CD4-positive, CD25-positive, alpha-beta regulatory T cell (primary cell): ENCODE results near the gene CYP4A11. TPM values are rescaled to one million over a fixed set of nuclear protein-coding genes. Genes with fewer than 3 reads are reported as not detected.
"Not testable (repeated sequence)": the region's sequence is repeated elsewhere in the genome, so short reads cannot be mapped to it uniquely, and the experiment has no call there.

Experiments used
- ATAC-seq, 2 donors: fragments of 150-1000 bp; cut with Tn5 transposase; one replicate each; pipeline ENCODE4 v1.10.0; 2021; ENCODE audit warnings: low read depth in 2 of 2, moderate number of reproducible peaks in 2 of 2, moderate library complexity in 1 of 2
- DNase-seq, 3 donors: peaks; one replicate each; pipeline versions ENCODE4 v3.0.0 to v3.0.0-alpha.2; 2012 to 2022; ENCODE audit warnings: mixed read lengths in 1 of 3
- H3K27ac ChIP-seq: one replicate; pipeline ENCODE4 v1.7.0; 2013; ENCODE audit warnings: mild to moderate bottlenecking, low read length; ENCODE audit not compliant: insufficient read depth, poor library complexity, severe bottlenecking
- H3K27me3 ChIP-seq: one replicate; pipeline ENCODE4 v1.7.0; 2013; ENCODE audit warnings: low read length; ENCODE audit not compliant: control insufficient read depth, insufficient read depth
- H3K36me3 ChIP-seq: one replicate; pipeline ENCODE4 v1.7.0; 2013; ENCODE audit warnings: mild to moderate bottlenecking, low read length, moderate library complexity; ENCODE audit not compliant: control insufficient read depth, insufficient read depth
- H3K4me1 ChIP-seq: 2 replicates; pipeline ENCODE4 v1.7.0; 2013; ENCODE audit warnings: mild to moderate bottlenecking, low read length; ENCODE audit not compliant: insufficient read depth, control insufficient read depth, poor library complexity, severe bottlenecking
- H3K4me3 ChIP-seq: one replicate; pipeline ENCODE4 v1.7.0; 2013; ENCODE audit warnings: low read depth, mild to moderate bottlenecking, low read length, moderate library complexity
- H3K9me3 ChIP-seq, 2 experiments: 1 replicate in 1 of 2; 2 replicates in 1 of 2; pipeline ENCODE4 v1.7.0; 2013; ENCODE audit warnings: low read length in 2 of 2, mild to moderate bottlenecking in 1 of 2, moderate library complexity in 1 of 2; ENCODE audit not compliant: control insufficient read depth in 2 of 2
- H3K27ac Mint-ChIP-seq, 3 donors: one replicate each; pipeline ENCODE4 v1.8.0; 2020 to 2022; ENCODE audit warnings: mild to moderate bottlenecking in 3 of 3, mixed read lengths in 3 of 3, moderate library complexity in 2 of 3
- H3K27me3 Mint-ChIP-seq: one replicate; pipeline ENCODE4 v1.8.0; 2022; ENCODE audit warnings: mild to moderate bottlenecking, mixed read lengths
- H3K36me3 Mint-ChIP-seq: one replicate; pipeline ENCODE4 v1.8.0; 2020; ENCODE audit warnings: mixed read lengths
- H3K4me1 Mint-ChIP-seq, 4 donors: one replicate each; pipeline ENCODE4 v1.8.0; 2020 to 2022; ENCODE audit warnings: mixed read lengths in 4 of 4, mild to moderate bottlenecking in 1 of 4
- H3K4me3 Mint-ChIP-seq, 4 donors: one replicate each; pipeline ENCODE4 v1.8.0; 2020 to 2022; ENCODE audit warnings: mild to moderate bottlenecking in 4 of 4, mixed read lengths in 4 of 4, moderate library complexity in 3 of 4
- H3K9me3 Mint-ChIP-seq, 7 donors: one replicate each; pipeline ENCODE4 v1.8.0; 2020 to 2022; ENCODE audit warnings: mixed read lengths in 7 of 7, mild to moderate bottlenecking in 3 of 7, moderate library complexity in 2 of 7
- polyA plus RNA-seq, 4 donors: library from polyadenylated mRNA; unstranded; fragments of 300-500 nt; fragmentation: Illumina TruSeq; gene quantifications; one replicate each; pipeline ENCODE4 v1.2.3, GENCODE V29; 2021
- total RNA-seq: library from RNA; stranded (reverse); gene quantifications from one replicate; pipeline ENCODE4 v1.2.3, GENCODE V29; 2022

CYP4A11 gene
- total and polyA plus RNA-seq, 5 donors from 2014 or later: not detected

- Mint-ChIP-seq H3K4me3 (no peak overlapping the region), H3K36me3 (no peaks in the 10 kb centered on the region)
- no peaks in the 10 kb centered on the region for H3K9me3 ChIP-seq
These were observed 19.0 kb upstream of the CYP4A11 start for GRCh38 chr1:46960250-46960649.

GRCh38 chr1:46955116-46955515 is 13.8 kb upstream of the CYP4A11 start:
- H3K36me3 ChIP-seq, H3K27me3 ChIP-seq, H3K27ac ChIP-seq, DNase-seq, H3K4me3 ChIP-seq, H3K9me3 Mint-ChIP-seq, H3K9me3 ChIP-seq, ATAC-seq, H3K4me1 Mint-ChIP-seq, H3K4me1 ChIP-seq, H3K4me3 Mint-ChIP-seq, H3K36me3 Mint-ChIP-seq, H3K27ac Mint-ChIP-seq: not testable (repeated sequence)
- H3K27me3 Mint-ChIP-seq: peaks cover 24% of the 10 kb centered on the region

More at GRCh38 chr1:46960250-46960649, 19.0 kb upstream of the CYP4A11 start:
- peaks cover 0 to 1% (median 0%) of the 10 kb centered on the region in 7 donors for H3K9me3 Mint-ChIP-seq
- H3K27ac Mint-ChIP-seq: no peak overlapping the region
- peaks cover 11% of the 10 kb centered on the region for H3K27me3 Mint-ChIP-seq
- ATAC-seq (no peak), DNase-seq (no peak)
- H3K4me1 Mint-ChIP-seq: no peaks in the 10 kb centered on the region
- no peak overlapping the region for H3K4me3 ChIP-seq
- H3K36me3 ChIP-seq: no peaks in the 10 kb centered on the region
- H3K27ac ChIP-seq: no peak overlapping the region
- no peaks in the 10 kb centered on the region for H3K4me1 ChIP-seq
- no peaks in the 10 kb centered on the region for H3K27me3 ChIP-seq

- not testable (repeated sequence) for H3K9me3 ChIP-seq, H3K36me3 ChIP-seq, H3K36me3 Mint-ChIP-seq, H3K9me3 Mint-ChIP-seq, H3K27ac ChIP-seq, H3K27me3 ChIP-seq, H3K4me1 Mint-ChIP-seq, DNase-seq, H3K4me1 ChIP-seq, ATAC-seq, H3K4me3 ChIP-seq, H3K27ac Mint-ChIP-seq, H3K4me3 Mint-ChIP-seq
- peaks cover 22% of the 10 kb centered on the region for H3K27me3 Mint-ChIP-seq
These were observed 12.6 kb upstream of the CYP4A11 start for GRCh38 chr1:46953847-46954246.

GRCh38 chr1:46949417-46949666 is 8.1 kb upstream of the CYP4A11 start:
- not testable (repeated sequence) for ATAC-seq, H3K4me3 Mint-ChIP-seq, H3K27ac ChIP-seq, DNase-seq, H3K4me3 ChIP-seq, H3K9me3 Mint-ChIP-seq, H3K27me3 ChIP-seq, H3K4me1 ChIP-seq, H3K27me3 Mint-ChIP-seq, H3K36me3 ChIP-seq, H3K36me3 Mint-ChIP-seq, H3K9me3 ChIP-seq, H3K27ac Mint-ChIP-seq, H3K4me1 Mint-ChIP-seq

GRCh38 chr1:46948629-46949416 is 7.5 kb upstream of the CYP4A11 start:
- no peaks in the 10 kb centered on the region for H3K27me3 ChIP-seq
- Mint-ChIP-seq H3K4me3 (no peak overlapping the region), H3K4me1 (no peaks in the 10 kb centered on the region), H3K27me3 (peaks cover 4% of the 10 kb centered on the region), H3K9me3 (peaks cover 0 to 4% (median 0%) of the 10 kb centered on the region in 7 donors), H3K36me3 (no peaks in the 10 kb centered on the region), H3K27ac (no peak overlapping the region)
- DNase-seq (no peak), ATAC-seq (no peak)
- H3K9me3 ChIP-seq: no peaks in the 10 kb centered on the region
- no peaks in the 10 kb centered on the region for H3K4me1 ChIP-seq
- H3K27ac ChIP-seq: no peak overlapping the region
- no peak overlapping the region for H3K4me3 ChIP-seq
- no peaks in the 10 kb centered on the region for H3K36me3 ChIP-seq

- not testable (repeated sequence) for H3K9me3 ChIP-seq, H3K36me3 Mint-ChIP-seq, H3K4me1 Mint-ChIP-seq, H3K27ac ChIP-seq, DNase-seq, H3K4me1 ChIP-seq, H3K4me3 Mint-ChIP-seq, ATAC-seq, H3K9me3 Mint-ChIP-seq, H3K27me3 Mint-ChIP-seq, H3K27ac Mint-ChIP-seq, H3K36me3 ChIP-seq, H3K27me3 ChIP-seq, H3K4me3 ChIP-seq
These were observed 6.4 kb upstream of the CYP4A11 start for GRCh38 chr1:46947706-46948105.

GRCh38 chr1:46942086-46942485 is 810 bp upstream of the CYP4A11 start:
- Histone ChIP-seq H3K27me3 (no peaks in the 10 kb centered on the region), H3K4me1 (no peaks in the 10 kb centered on the region), H3K36me3 (no peaks in the 10 kb centered on the region), H3K4me3 (no peak overlapping the region), H3K27ac (no peak overlapping the region), H3K9me3 (no peaks in the 10 kb centered on the region)
- no peak for ATAC-seq
- DNase-seq: no peak
- Mint-ChIP-seq H3K4me3 (no peak overlapping the region), H3K9me3 (peaks cover 0 to 2% (median 0%) of the 10 kb centered on the region in 7 donors), H3K27me3 (no peaks in the 10 kb centered on the region), H3K4me1 (no peaks in the 10 kb centered on the region), H3K36me3 (no peaks in the 10 kb centered on the region), H3K27ac (no peak overlapping the region)

GRCh38 chr1:46940307-46940706 is 969 bp downstream of the CYP4A11 start:
- H3K9me3 Mint-ChIP-seq: peaks cover 0 to 2% (median 0%) of the 10 kb centered on the region in 7 donors
- Histone ChIP-seq H3K27me3 (no peaks in the 10 kb centered on the region), H3K36me3 (no peaks in the 10 kb centered on the region), H3K4me3 (no peak overlapping the region), H3K4me1 (no peaks in the 10 kb centered on the region), H3K27ac (no peak overlapping the region), H3K9me3 (no peaks in the 10 kb centered on the region)
- H3K27ac Mint-ChIP-seq: no peak overlapping the region
- H3K36me3 Mint-ChIP-seq: no peaks in the 10 kb centered on the region
- ATAC-seq (no peak), DNase-seq (no peak)
- H3K4me3 Mint-ChIP-seq: no peak overlapping the region
- no peaks in the 10 kb centered on the region for H3K4me1 Mint-ChIP-seq
- no peaks in the 10 kb centered on the region for H3K27me3 Mint-ChIP-seq
